SJSA1 (cell line): ENCODE results near the gene CENPB. TPM values are rescaled to one million over a fixed set of nuclear protein-coding genes. Genes with fewer than 3 reads are reported as not detected.

ENCODE experiments used
- DNase-seq, 2 experiments: peaks; one replicate each; pipeline ENCODE4 v3.0.0-alpha.2; 2015 to 2020; ENCODE audit warnings: low spot score in 2 of 2, low read depth in 1 of 2
- H3K27ac ChIP-seq: fragments of 250-450 bp; sonication (Bioruptor Pico); 2 replicates; pipeline ENCODE4 v1.5.1; 2020; ENCODE audit warnings: mild to moderate bottlenecking, moderate library complexity
- H3K27me3 ChIP-seq: fragments of 250-450 bp; sonication (Bioruptor Pico); replicated peaks from 2 replicates; pipeline ENCODE4 v1.5.1; 2020; ENCODE audit warnings: mild to moderate bottlenecking, moderate library complexity
- H3K36me3 ChIP-seq: fragments of 250-450 bp; sonication (Bioruptor Pico); 2 replicates; pipeline ENCODE4 v1.5.1; 2020; ENCODE audit warnings: mild to moderate bottlenecking
- H3K4me1 ChIP-seq: fragments of 250-450 bp; sonication (Bioruptor Pico); replicated peaks from 2 replicates; pipeline ENCODE4 v1.6.1; 2021; ENCODE audit warnings: mild to moderate bottlenecking
- H3K4me3 ChIP-seq: fragments of 250-450 bp; sonication (Bioruptor Pico); 2 replicates; pipeline ENCODE4 v1.5.1; 2020; ENCODE audit warnings: mild to moderate bottlenecking
- H3K9me3 ChIP-seq: fragments of 250-450 bp; sonication (Bioruptor Pico); replicated peaks from 2 replicates; pipeline ENCODE4 v1.5.1; 2020; ENCODE audit warnings: mild to moderate bottlenecking
- total RNA-seq: library from RNA; depleted of rRNA; stranded (reverse); fragments of >200 nt; shearing (Covaris generic); gene quantifications from 2 replicates; pipeline ENCODE4 v1.2.3, GENCODE V29; 2014

The CENPB gene
- total RNA-seq, 1 experiment from 2014 or later: 144 TPM

- Histone ChIP-seq H3K9me3 (no peaks in the 10 kb centered on the region), H3K4me1 (peaks cover 44% of the 10 kb centered on the region), H3K36me3 (peaks cover 89% of the 10 kb centered on the region), H3K27ac (no peak overlapping the region), H3K27me3 (no peaks in the 10 kb centered on the region), H3K4me3 (no peak overlapping the region)
- DNase-seq: no peak
Observed at GRCh38 chr20:3802524-3803239, 16.1 kb upstream of the CENPB start.

GRCh38 chr20:3801846-3802245 is 15.3 kb upstream of the CENPB start:
- Histone ChIP-seq H3K9me3 (no peaks in the 10 kb centered on the region), H3K4me3 (no peak overlapping the region), H3K27ac (no peak overlapping the region), H3K27me3 (no peaks in the 10 kb centered on the region), H3K36me3 (peaks cover 97% of the 10 kb centered on the region), H3K4me1 (peaks cover 44% of the 10 kb centered on the region)
- DNase-seq: no peak

- Histone ChIP-seq H3K27me3 (no peaks in the 10 kb centered on the region), H3K4me3 (no peak overlapping the region), H3K36me3 (peaks cover 97% of the 10 kb centered on the region), H3K27ac (no peak overlapping the region), H3K4me1 (peaks cover 43% of the 10 kb centered on the region), H3K9me3 (no peaks in the 10 kb centered on the region)
- no peak for DNase-seq
Observed at GRCh38 chr20:3801299-3801698, 14.8 kb upstream of the CENPB start.

GRCh38 chr20:3800878-3801260 is 14.3 kb upstream of the CENPB start:
- H3K36me3 ChIP-seq: peaks cover 93% of the 10 kb centered on the region
- peaks cover 39% of the 10 kb centered on the region for H3K4me1 ChIP-seq
- no peak overlapping the region for H3K4me3 ChIP-seq
- DNase-seq: no peak
- no peaks in the 10 kb centered on the region for H3K27me3 ChIP-seq
- no peaks in the 10 kb centered on the region for H3K9me3 ChIP-seq
- H3K27ac ChIP-seq: no peak overlapping the region

GRCh38 chr20:3800256-3800877 is 13.8 kb upstream of the CENPB start:
- no peaks in the 10 kb centered on the region for H3K27me3 ChIP-seq
- peaks cover 38% of the 10 kb centered on the region for H3K4me1 ChIP-seq
- H3K9me3 ChIP-seq: no peaks in the 10 kb centered on the region
- no peak for DNase-seq
- no peak overlapping the region for H3K27ac ChIP-seq
- peaks cover 91% of the 10 kb centered on the region for H3K36me3 ChIP-seq
- H3K4me3 ChIP-seq: no peak overlapping the region

GRCh38 chr20:3798908-3799248 is 12.3 kb upstream of the CENPB start:
- no peak overlapping the region for H3K27ac ChIP-seq
- no peak overlapping the region for H3K4me3 ChIP-seq
- H3K27me3 ChIP-seq: no peaks in the 10 kb centered on the region
- no peak for DNase-seq
- H3K9me3 ChIP-seq: no peaks in the 10 kb centered on the region
- H3K4me1 ChIP-seq: peaks cover 37% of the 10 kb centered on the region
- H3K36me3 ChIP-seq: peaks cover 76% of the 10 kb centered on the region

DNA sequence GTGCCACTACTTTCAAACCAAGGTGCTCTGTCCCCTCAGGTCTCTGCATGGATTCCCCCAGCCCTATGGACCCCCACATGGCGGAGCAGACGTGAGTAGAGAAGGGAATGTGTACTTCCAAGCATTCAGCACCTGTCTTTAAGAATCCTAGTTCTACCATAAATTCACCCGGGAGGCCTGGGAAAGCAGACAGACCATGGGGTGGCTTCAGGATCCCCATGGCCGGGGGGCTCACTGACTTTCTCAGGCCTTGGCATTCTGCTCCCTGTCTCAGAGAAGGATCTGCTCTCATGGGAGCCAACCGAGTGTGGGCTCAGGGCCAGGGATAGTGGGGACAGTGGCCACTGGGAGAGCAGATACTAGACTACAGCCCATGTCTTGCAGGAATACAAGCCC is 11.8 kb upstream of the CENPB start:
- Histone ChIP-seq H3K4me1 (peaks cover 37% of the 10 kb centered on the region), H3K9me3 (no peaks in the 10 kb centered on the region), H3K4me3 (no peak overlapping the region), H3K27me3 (no peaks in the 10 kb centered on the region), H3K36me3 (peaks cover 71% of the 10 kb centered on the region), H3K27ac (no peak overlapping the region)
- no peak for DNase-seq

DNA sequence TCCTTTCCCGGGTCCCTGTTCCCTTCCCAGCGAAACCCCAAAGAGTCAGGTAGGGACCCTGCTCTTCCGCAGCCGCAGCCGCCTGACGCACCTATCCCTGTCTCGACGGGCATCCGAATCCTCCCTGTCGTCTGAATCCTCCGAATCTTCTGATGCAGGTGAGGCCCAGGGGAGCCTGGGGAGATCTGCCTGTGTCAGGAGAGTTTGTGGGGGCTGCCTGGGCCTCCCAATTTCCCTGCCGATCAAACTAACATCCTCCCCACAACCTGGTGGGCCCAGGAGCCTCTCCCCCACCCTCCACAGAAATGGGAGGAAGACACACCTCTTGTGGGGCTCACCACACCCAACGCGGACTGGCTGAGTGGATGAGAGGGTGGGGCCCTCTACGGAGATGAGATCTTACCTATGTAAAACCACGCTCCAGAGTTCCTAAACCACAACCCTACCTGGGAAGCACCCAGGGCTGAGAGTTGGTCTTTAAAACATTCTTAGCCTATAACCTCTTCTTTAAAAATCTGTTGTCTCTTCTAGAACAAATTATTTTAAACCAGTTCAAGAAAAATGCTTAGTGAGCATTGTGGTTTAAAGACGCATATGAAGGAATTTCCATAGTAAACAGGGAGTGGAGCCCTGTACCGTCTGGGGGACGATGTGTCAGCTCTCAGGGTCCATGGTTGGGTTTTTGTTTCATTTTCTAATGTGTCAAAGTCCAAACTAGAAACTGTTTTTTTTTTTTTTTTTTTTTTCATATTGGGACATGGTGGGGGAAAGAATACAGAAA is 11.2 kb upstream of the CENPB start:
- Histone ChIP-seq H3K9me3 (no peaks in the 10 kb centered on the region), H3K4me3 (peak overlapping the region; percentile 56), H3K27ac (peak overlapping the region; percentile 76), H3K4me1 (peaks cover 37% of the 10 kb centered on the region), H3K27me3 (no peaks in the 10 kb centered on the region), H3K36me3 (peaks cover 65% of the 10 kb centered on the region)
- DNase-seq: peak in 1 of 2 experiments; percentile 62

DNA sequence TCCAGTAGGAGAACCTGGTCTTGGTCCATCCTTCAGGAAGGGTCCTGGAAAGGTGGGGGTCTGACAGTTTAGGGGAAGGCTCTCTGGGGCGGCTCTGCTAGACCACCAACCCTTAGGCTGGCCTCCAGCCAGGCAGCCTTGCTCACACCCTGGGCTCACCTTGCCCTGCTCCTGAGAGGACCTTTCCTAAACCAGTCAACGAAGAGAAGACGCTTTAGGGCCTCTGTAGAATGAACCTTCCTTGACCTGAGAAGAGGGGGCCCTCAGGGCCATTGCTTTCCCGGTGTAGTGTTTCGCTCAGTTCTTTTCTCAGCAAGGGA is 10.6 kb upstream of the CENPB start:
- Histone ChIP-seq H3K27me3 (no peaks in the 10 kb centered on the region), H3K9me3 (no peaks in the 10 kb centered on the region), H3K36me3 (peaks cover 59% of the 10 kb centered on the region), H3K27ac (peak overlapping the region; percentile 76), H3K4me3 (peak overlapping the region; percentile 56), H3K4me1 (peaks cover 37% of the 10 kb centered on the region)
- DNase-seq: no peak

- Histone ChIP-seq H3K4me3 (peak overlapping the region; percentile 56), H3K4me1 (peaks cover 37% of the 10 kb centered on the region), H3K27me3 (no peaks in the 10 kb centered on the region), H3K9me3 (no peaks in the 10 kb centered on the region), H3K27ac (peak overlapping the region; percentile 76), H3K36me3 (peaks cover 54% of the 10 kb centered on the region)
- peak in 1 of 2 experiments; percentile 43 for DNase-seq
Observed at GRCh38 chr20:3796477-3797225, 10.1 kb upstream of the CENPB start.

DNA sequence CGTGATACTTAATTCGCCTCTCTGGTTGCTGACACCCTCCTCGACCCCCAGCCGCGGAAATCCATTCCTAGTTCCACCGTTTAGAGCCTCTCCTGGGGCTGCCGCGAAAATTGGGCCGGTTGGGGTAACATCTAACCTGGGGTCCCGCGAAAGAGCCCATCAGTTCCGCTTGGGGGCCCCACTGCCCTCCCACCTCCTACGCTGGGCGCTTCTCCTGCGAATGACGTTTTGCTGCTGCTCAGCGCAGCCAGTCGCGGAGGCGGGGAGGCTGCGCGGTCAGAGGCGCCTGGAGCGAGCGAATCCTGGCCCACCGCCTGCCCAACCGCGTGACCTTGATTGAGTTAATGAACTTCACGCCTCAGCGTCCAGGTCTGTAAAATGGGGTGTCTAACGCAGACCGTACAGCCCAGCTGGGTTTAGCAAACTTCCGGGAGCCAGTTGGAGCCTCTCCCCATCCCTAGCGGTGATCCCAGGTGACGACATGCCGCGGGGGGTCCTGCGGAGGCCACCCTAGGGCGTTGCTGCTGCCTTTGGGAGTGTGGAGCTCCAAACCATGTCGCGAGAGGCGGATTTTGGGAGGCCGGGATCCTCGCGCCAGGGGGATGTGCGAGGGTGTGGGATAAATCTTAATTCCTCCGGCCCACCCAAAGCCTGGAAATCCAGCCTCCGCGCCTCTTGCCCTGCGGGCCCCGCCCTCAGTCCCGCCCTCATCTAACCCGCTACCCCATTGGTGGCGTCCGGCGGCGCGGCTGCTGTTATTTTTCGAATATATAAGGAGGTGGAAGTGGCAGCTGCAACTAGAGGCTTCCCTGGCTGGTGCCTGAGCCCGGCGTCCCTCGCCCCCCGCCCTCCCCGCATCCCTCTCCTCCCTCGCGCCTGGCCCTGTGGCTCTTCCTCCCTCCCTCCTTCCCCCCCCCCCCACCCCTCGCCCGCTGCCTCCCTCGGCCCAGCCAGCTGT is 9.2 kb upstream of the CENPB start, which contains the start of gene CDC25B:
Gene CDC25B (plus strand): TSS at position 800 of the 958 bp plus-strand sequence. CDS start 222 bp downstream, outside the sequence.
- H3K36me3 ChIP-seq: peaks cover 45% of the 10 kb centered on the region
- H3K4me3 ChIP-seq: peak within 1 kb of the TSS; percentile 56
- no peaks in the 10 kb centered on the region for H3K27me3 ChIP-seq
- H3K9me3 ChIP-seq: no peaks in the 10 kb centered on the region
- DNase-seq: peak; percentile 95 to 97
- peaks cover 37% of the 10 kb centered on the region for H3K4me1 ChIP-seq
- H3K27ac ChIP-seq: peak within 1 kb of the TSS; percentile 97

- Histone ChIP-seq H3K27me3 (no peaks in the 10 kb centered on the region), H3K9me3 (no peaks in the 10 kb centered on the region), H3K4me1 (peaks cover 37% of the 10 kb centered on the region), H3K36me3 (peaks cover 36% of the 10 kb centered on the region), H3K27ac (peak overlapping the region; percentile 97; the same call in 1 of the 2 replicates), H3K4me3 (peak overlapping the region; percentile 56)
- DNase-seq: peak in 1 of 2 experiments; percentile 40
Observed at GRCh38 chr20:3794701-3795420, 8.3 kb upstream of the CENPB start.
